NB4 (cell line): ENCODE measurements around the gene AQP10.

ENCODE experiments used
- DNase-seq: peaks from one replicate; pipeline ENCODE4 v3.0.0; 2010; ENCODE audit warnings: low read depth
- H3K4me3 ChIP-seq: one replicate; pipeline ENCODE4 v1.5.1; 2011; ENCODE audit warnings: mild to moderate bottlenecking, low read depth, low read length, moderate library complexity
- CTCF ChIP-seq: IDR thresholded peaks from one replicate; pipeline ENCODE4 v1.5.1; 2012; ENCODE audit warnings: low read depth, low read length
- MAX ChIP-seq: IDR thresholded peaks from 2 replicates; pipeline ENCODE4 v1.6.1; 2011; ENCODE audit warnings: low read depth, low read length
- MYC ChIP-seq: IDR thresholded peaks from 2 replicates; pipeline ENCODE4 v1.6.1; 2011; ENCODE audit warnings: low read depth, low read length
- POLR2A ChIP-seq: IDR thresholded peaks from 2 replicates; pipeline ENCODE4 v1.6.1; 2011; ENCODE audit warnings: mild to moderate bottlenecking; ENCODE audit not compliant: insufficient read length; ENCODE audit errors: extremely low read depth

The AQP10 gene

GRCh38 chr1:154328318-154329151 is 7.6 kb downstream of the AQP10 start:
- DNase-seq, result peak; percentile 69
- H3K4me3 ChIP-seq, result peak overlapping the region; percentile 34
- TF ChIP-seq MAX, result no peak
- TF ChIP-seq CTCF, result no peak
- no peak for TF ChIP-seq POLR2A
- TF ChIP-seq MYC, result no peak

DNA sequence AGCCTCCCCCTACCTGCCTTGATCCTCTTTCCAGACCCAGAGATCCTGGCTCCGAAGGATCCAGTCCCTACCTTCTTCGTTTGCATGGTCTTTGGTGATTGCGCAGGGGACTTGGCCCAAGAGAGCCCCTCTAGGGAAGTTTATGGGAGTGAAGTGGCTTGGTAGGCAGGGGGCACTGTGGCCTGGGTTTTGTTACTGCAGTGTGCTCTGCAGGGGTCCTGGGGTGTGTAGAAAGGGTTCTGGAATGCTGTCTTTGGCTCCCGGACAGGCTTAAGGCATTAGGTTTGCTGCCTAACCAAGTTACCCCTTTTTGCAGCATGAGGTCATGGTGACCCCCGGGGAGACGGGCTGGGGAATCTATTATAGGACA is 8.2 kb downstream of the AQP10 start:
- DNase-seq, result peak; percentile 22
- no peak overlapping the region for H3K4me3 ChIP-seq

GRCh38 chr1:154329551-154330131 is 8.7 kb downstream of the AQP10 start:
- no peak overlapping the region for H3K4me3 ChIP-seq
- DNase-seq, result no peak
- TF ChIP-seq MAX (no peak), CTCF (no peak), MYC (no peak), POLR2A (no peak)

More for the DNA sequence above, 8.2 kb downstream of the AQP10 start:
- no peak for TF ChIP-seq MAX
- no peak for TF ChIP-seq MYC
- peak; percentile 8 for TF ChIP-seq CTCF

DNA sequence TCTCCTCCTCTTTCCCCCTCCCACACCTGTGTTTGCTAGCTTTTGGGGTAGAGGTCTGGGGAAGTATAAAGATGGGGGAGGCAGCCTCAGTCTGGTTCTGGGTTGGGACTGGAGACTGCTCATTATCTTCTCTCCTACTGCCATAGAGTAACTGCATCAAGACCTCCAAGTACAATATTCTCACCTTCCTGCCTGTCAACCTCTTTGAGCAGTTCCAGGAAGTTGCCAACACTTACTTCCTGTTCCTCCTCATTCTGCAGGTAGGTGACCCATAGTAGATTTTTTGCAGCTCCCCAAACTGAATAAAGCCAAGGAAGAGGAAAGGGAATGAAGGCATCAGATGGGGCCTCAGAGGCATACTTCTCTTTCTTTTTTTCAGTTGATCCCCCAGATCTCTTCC is 9.8 kb downstream of the AQP10 start:
- DNase-seq, result no peak
- TF ChIP-seq POLR2A (no peak), CTCF (no peak), MYC (no peak), MAX (no peak)
- no peak overlapping the region for H3K4me3 ChIP-seq

DNA sequence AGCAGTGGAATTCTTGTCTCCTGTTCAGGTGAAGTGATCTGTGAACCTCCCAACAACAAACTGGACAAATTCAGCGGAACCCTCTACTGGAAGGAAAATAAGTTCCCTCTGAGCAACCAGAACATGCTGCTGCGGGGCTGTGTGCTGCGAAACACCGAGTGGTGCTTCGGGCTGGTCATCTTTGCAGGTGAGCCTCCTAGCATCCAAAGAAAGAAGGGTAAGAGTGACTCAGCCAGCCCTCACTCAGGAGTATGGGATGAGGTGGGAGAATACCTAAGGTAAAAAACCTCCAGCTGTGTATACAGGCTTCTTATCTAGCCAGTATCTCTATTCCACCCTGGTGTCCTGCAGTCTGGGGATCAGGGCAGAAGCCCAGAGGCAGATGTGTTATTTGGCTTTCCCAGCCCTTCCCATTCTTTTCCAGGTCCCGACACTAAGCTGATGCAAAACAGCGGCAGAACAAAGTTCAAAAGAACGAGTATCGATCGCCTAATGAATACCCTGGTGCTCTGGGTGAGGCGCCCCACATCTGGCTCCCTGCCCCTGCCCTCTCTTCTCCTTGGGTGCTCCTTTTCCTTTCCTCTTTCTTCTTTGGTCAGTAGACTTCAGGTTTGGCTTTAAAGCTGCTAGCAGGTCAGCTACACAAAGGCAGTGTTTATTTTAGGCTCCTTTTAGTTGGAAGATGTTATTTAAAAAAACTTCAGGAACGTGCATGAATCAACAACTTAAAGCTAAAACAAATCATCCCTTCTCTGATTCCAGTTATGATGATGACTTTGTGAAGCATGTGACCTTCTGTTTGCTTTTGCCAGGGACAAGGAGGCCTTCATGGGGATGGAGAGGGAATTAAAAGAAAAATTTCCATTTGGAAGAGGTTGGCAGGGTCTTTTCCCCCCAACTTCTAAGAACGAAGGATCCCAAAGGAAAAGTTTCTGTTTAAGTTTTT is 13.5 kb downstream of the AQP10 start:
- no peak overlapping the region for H3K4me3 ChIP-seq
- no peak for DNase-seq
- TF ChIP-seq MAX (no peak), POLR2A (no peak), CTCF (no peak), MYC (no peak)
